Measurements from ENCODE around the gene GAS1. TPM values are rescaled to one million over a fixed set of nuclear protein-coding genes. Genes with fewer than 3 reads are reported as not detected.

GAS1 gene
- total and polyA plus RNA-seq, 2 experiments from 2014 or later: 10.7 to 36.0 TPM

DNA sequence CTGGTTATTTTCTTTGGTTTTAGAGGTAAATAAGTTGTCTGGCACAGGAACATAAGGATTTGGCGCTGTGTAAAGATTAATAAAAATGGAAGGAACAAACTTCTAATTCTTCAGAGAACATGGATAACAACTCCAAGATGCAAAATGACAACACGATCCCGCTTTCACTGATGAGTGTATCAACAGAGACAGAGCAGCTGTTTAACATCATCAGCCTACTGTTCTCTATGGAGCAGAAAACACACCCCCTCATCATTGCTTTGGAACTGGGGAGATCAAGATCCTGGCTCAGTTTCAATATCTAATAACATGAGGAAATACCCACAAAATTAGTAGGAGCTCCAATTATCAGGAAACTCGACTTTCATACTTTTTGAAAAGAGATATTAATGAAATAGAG lies 8.3 kb upstream of the GAS1 start:
- Histone ChIP-seq H3K9me2 (ENCODE audit: insufficient read depth) (no peaks in the 10 kb centered on the region), H3K9me3 (ENCODE audit: low read depth) (no peaks in the 10 kb centered on the region), H3K79me2 (ENCODE audit: insufficient read depth) (no peaks in the 10 kb centered on the region), H3K4me3 (no peak overlapping the region), H3K9ac (no peak overlapping the region), H4K20me1 (ENCODE audit: insufficient read depth) (no peaks in the 10 kb centered on the region), H3K4me2 (ENCODE audit: unreplicated experiment) (no peak overlapping the region), H3K36me3 (ENCODE audit: low read depth) (no peaks in the 10 kb centered on the region), H3F3A (ENCODE audit: insufficient read depth) (no peaks in the 10 kb centered on the region; the same call in 1 of the 2 replicates), H3K4me1 (ENCODE audit: insufficient read depth) (0 out of 2 replicates have a peak, but pooled peaks cover 7% of the 10 kb centered on the region), H3K27ac (no peak overlapping the region), H3K27me3 (replicated peaks; ENCODE audit: insufficient read depth) (no peaks in the 10 kb centered on the region), H2AFZ (no peak overlapping the region)
- DNase-seq: no peak
- in situ Hi-C loops (cut with MboI): no loop called here
- 38 to 45% methylated on average over 4 of the region's 4 CpGs for WGBS, 2 experiments (ENCODE audit: low coverage in 1 of 2, low lambda C conversion rate in 2 of 2, missing lambda C conversion rate in 2 of 2)
- TF ChIP-seq EZH2 (IDR thresholded peaks at IDR 0.05; ENCODE audit: insufficient read depth, poor library complexity, severe bottlenecking) (no peak), EZH2phosphoT487 (IDR thresholded peaks at IDR 0.05; ENCODE audit: insufficient read depth, low read depth) (no peak)

DNA sequence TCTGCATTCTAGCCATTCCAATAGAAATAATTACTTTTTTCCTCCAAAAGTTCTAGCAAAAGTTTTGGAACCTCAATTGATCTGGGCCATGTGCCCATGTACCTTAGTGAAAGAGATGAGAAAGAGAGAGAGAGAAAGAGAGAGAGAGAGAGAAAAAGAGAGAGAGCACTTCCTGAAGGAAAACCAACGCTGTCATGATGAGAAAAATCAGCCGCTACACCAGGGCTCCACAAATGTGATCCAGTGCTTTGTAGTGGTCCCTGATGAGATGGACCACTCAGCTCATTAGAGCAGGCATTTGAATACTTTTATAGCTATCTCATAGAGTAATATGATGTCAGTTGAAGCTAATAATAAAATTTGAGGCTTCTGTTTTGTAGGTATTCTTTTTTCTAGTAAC lies 7.7 kb upstream of the GAS1 start:
- Histone ChIP-seq H3F3A (ENCODE audit: insufficient read depth) (no peaks in the 10 kb centered on the region; the same call in 1 of the 2 replicates), H3K4me2 (ENCODE audit: unreplicated experiment) (no peak overlapping the region), H3K9me3 (ENCODE audit: low read depth) (no peaks in the 10 kb centered on the region), H3K27ac (no peak overlapping the region), H2AFZ (no peak overlapping the region), H3K79me2 (ENCODE audit: insufficient read depth) (no peaks in the 10 kb centered on the region), H3K4me3 (no peak overlapping the region), H3K9ac (no peak overlapping the region), H4K20me1 (ENCODE audit: insufficient read depth) (no peaks in the 10 kb centered on the region), H3K27me3 (replicated peaks; ENCODE audit: insufficient read depth) (no peaks in the 10 kb centered on the region), H3K4me1 (ENCODE audit: insufficient read depth) (0 out of 2 replicates have a peak, but pooled peaks cover 3% of the 10 kb centered on the region), H3K9me2 (ENCODE audit: insufficient read depth) (no peaks in the 10 kb centered on the region), H3K36me3 (ENCODE audit: low read depth) (no peaks in the 10 kb centered on the region)
- WGBS, 2 experiments (ENCODE audit: low coverage in 1 of 2, low lambda C conversion rate in 2 of 2, missing lambda C conversion rate in 2 of 2): 98 to 100% methylated on average over 2 of the region's 2 CpGs
- TF ChIP-seq EZH2phosphoT487 (IDR thresholded peaks at IDR 0.05; ENCODE audit: insufficient read depth, low read depth) (no peak), EZH2 (IDR thresholded peaks at IDR 0.05; ENCODE audit: insufficient read depth, poor library complexity, severe bottlenecking) (no peak)
- DNase-seq: no peak
- in situ Hi-C loops (cut with MboI): no loop called here

DNA sequence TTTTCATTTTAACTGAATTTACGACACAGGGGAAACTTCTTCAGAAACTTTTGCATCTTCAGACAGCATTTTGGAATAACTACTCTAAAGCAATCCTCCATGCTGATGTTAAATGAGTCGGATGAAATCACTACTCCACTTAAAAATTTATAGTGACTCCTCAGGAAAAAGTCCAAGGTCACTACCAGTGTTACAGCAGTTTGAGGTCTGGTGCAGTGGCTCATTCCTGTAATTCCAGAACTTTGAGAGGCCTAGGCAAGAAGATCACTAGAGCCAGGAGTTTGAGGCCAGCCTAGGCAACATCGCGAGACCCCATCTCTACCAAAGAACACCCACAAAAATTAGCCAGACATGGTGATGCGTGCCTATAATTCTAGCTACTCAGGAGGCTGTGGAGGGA lies 5.9 kb upstream of the GAS1 start:
- 0 out of 2 replicates have a peak, but pooled peaks cover 3% of the 10 kb centered on the region for H3K4me1 ChIP-seq (ENCODE audit: insufficient read depth)
- no peak overlapping the region for H2AFZ ChIP-seq
- no peak overlapping the region for H3K9ac ChIP-seq
- H3K4me2 ChIP-seq (ENCODE audit: unreplicated experiment): no peak overlapping the region
- H3K9me2 ChIP-seq (ENCODE audit: insufficient read depth): no peaks in the 10 kb centered on the region
- DNase-seq: peak; percentile 33
- 90 to 92% methylated on average over 5 of the region's 5 CpGs for WGBS, 2 experiments (ENCODE audit: low coverage in 1 of 2, low lambda C conversion rate in 2 of 2, missing lambda C conversion rate in 2 of 2)
- no peaks in the 10 kb centered on the region for H3K79me2 ChIP-seq (ENCODE audit: insufficient read depth)
- in situ Hi-C loops (cut with MboI): no loop called here
- no peaks in the 10 kb centered on the region for H3K9me3 ChIP-seq (ENCODE audit: low read depth)
- H3K27me3 ChIP-seq (replicated peaks; ENCODE audit: insufficient read depth): no peaks in the 10 kb centered on the region
- H4K20me1 ChIP-seq (ENCODE audit: insufficient read depth): no peaks in the 10 kb centered on the region
- H3K27ac ChIP-seq: no peak overlapping the region
- H3F3A ChIP-seq (ENCODE audit: insufficient read depth): no peaks in the 10 kb centered on the region; the same call in 1 of the 2 replicates
- no peak overlapping the region for H3K4me3 ChIP-seq
- TF ChIP-seq EZH2phosphoT487 (IDR thresholded peaks at IDR 0.05; ENCODE audit: insufficient read depth, low read depth) (no peak), EZH2 (IDR thresholded peaks at IDR 0.05; ENCODE audit: insufficient read depth, poor library complexity, severe bottlenecking) (no peak)
- H3K36me3 ChIP-seq (ENCODE audit: low read depth): no peaks in the 10 kb centered on the region

DNA sequence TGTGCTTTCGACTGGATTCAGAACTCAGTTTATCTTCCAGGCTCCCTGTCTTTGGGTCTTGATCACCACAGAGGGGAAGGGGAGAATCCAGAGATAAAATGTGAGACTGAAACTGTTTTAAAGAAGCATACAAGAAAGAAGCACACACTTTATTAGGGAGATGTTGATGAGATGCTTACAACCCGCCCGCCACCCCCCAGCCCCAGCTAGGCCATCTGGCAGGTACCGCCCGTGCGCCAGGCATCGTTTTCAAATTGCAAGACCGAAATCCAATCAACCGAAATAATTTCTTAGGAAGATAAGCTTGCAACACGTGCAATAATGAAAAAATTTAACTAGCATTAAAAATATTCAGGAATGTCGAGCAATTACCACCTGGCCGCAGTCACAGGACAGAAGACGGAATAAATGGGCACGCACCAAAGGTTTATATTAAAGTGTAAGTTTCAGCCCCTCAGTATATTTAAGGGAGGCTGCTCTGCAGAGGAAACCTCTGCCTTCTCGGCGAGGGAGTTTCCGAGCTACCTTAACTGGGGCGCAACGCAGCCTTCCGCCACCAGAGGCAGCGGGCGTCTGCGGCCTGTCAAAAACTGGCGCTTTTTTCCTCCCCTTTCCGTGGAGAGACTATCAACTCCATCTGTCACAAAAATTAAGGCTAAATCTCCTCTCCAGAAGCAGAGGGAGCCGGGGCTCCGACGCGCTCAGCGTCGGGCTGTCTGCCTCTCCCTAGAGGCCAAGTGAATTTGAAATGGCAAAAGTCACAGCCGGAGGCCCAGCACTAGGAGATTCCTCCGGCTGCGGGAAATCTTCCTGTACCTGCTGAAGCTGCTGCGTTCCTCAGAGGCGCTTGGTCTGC lies 996 bp upstream of the GAS1 start:
- Histone ChIP-seq H3K9ac (peak overlapping the region; percentile 84), H3K4me2 (ENCODE audit: unreplicated experiment) (peak overlapping the region; percentile 83), H3K9me2 (ENCODE audit: insufficient read depth) (no peaks in the 10 kb centered on the region), H3K4me3 (peak overlapping the region; percentile 80), H3F3A (ENCODE audit: insufficient read depth) (no peaks in the 10 kb centered on the region; the same call in 1 of the 2 replicates), H2AFZ (peak overlapping the region; percentile 87), H3K27ac (peak overlapping the region; percentile 72), H4K20me1 (ENCODE audit: insufficient read depth) (no peaks in the 10 kb centered on the region), H3K4me1 (ENCODE audit: insufficient read depth) (peaks cover 15% of the 10 kb centered on the region), H3K79me2 (ENCODE audit: insufficient read depth) (peaks cover 16% of the 10 kb centered on the region), H3K36me3 (ENCODE audit: low read depth) (no peaks in the 10 kb centered on the region), H3K9me3 (ENCODE audit: low read depth) (no peaks in the 10 kb centered on the region), H3K27me3 (replicated peaks; ENCODE audit: insufficient read depth) (no peaks in the 10 kb centered on the region)
- TF ChIP-seq EZH2 (IDR thresholded peaks at IDR 0.05; ENCODE audit: insufficient read depth, poor library complexity, severe bottlenecking): no peak
- no peak for TF ChIP-seq EZH2phosphoT487 (IDR thresholded peaks at IDR 0.05; ENCODE audit: insufficient read depth, low read depth)
- in situ Hi-C loops (cut with MboI): loop anchor here (10.0 kb wide), 1 partner anchor 464 kb away; no protein-coding TSS in a partner anchor
- 1% methylated on average over 35 to 36 of the region's 36 CpGs for WGBS, 2 experiments (ENCODE audit: low coverage in 1 of 2, low lambda C conversion rate in 2 of 2, missing lambda C conversion rate in 2 of 2)
- peak; percentile 91 for DNase-seq
